Nephron progenitor cell (in vitro differentiated cells): ENCODE data around the gene FRMD1.

Experiments used
- DNase-seq: peaks from one replicate; pipeline ENCODE4 v3.0.0; 2021
- H3K27ac Mint-ChIP-seq: 2 replicates; pipeline ENCODE4 v1.8.0; 2021; ENCODE audit warnings: mild to moderate bottlenecking, moderate library complexity, mixed read lengths
- H3K27me3 Mint-ChIP-seq: 2 replicates; pipeline ENCODE4 v1.8.0; 2021; ENCODE audit warnings: mild to moderate bottlenecking, low read depth, mixed read lengths; ENCODE audit not compliant: poor library complexity
- H3K36me3 Mint-ChIP-seq: 2 replicates; pipeline ENCODE4 v1.8.0; 2021; ENCODE audit warnings: low read depth, mixed read lengths
- H3K4me1 Mint-ChIP-seq: 2 replicates; pipeline ENCODE4 v1.8.0; 2021; ENCODE audit warnings: mixed read lengths
- H3K4me3 Mint-ChIP-seq: 2 replicates; pipeline ENCODE4 v1.8.0; 2021; ENCODE audit warnings: mild to moderate bottlenecking, moderate library complexity, mixed read lengths
- H3K9me3 Mint-ChIP-seq: 2 replicates; pipeline ENCODE4 v1.8.0; 2021; ENCODE audit warnings: mild to moderate bottlenecking, moderate library complexity, mixed read lengths
- TF ChIP-seq, protein P1 (sequence below): fragments of 200-600 bp; sonication (generic); IDR thresholded peaks from 2 replicates; pipeline ENCODE4 v1.5.0; 2021; ENCODE audit warnings: antibody characterized with exemption

The FRMD1 gene

DNA sequence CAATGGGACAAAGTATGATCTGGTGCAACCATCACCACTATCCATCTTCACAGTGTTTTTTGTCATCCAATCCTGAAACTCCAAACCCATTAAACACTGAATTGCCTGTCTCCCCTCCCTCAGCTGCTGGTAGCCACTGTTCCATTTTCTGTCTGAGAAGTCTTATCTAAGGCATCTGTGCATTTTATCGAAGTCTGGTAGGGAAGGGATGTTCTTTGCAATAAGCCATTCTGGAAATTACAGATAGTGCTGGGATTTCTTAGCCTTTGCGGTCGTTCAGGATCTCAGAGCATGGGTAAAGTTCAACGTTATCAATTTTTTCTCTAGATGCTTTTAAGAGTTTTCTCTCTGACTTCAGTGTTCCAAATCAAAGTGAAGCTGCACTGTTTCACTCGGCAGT is 57.4 kb downstream of the FRMD1 start:
- Mint-ChIP-seq H3K27me3 (peaks cover 18% of the 10 kb centered on the region), H3K4me1 (peaks cover 19% of the 10 kb centered on the region), H3K9me3 (peaks cover 22% of the 10 kb centered on the region), H3K36me3 (peaks cover 7% of the 10 kb centered on the region), H3K27ac (peak overlapping the region; percentile 68), H3K4me3 (no peak overlapping the region)
- no peak for DNase-seq
- TF ChIP-seq, protein P1, sequence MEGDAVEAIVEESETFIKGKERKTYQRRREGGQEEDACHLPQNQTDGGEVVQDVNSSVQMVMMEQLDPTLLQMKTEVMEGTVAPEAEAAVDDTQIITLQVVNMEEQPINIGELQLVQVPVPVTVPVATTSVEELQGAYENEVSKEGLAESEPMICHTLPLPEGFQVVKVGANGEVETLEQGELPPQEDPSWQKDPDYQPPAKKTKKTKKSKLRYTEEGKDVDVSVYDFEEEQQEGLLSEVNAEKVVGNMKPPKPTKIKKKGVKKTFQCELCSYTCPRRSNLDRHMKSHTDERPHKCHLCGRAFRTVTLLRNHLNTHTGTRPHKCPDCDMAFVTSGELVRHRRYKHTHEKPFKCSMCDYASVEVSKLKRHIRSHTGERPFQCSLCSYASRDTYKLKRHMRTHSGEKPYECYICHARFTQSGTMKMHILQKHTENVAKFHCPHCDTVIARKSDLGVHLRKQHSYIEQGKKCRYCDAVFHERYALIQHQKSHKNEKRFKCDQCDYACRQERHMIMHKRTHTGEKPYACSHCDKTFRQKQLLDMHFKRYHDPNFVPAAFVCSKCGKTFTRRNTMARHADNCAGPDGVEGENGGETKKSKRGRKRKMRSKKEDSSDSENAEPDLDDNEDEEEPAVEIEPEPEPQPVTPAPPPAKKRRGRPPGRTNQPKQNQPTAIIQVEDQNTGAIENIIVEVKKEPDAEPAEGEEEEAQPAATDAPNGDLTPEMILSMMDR, result no peak

DNA sequence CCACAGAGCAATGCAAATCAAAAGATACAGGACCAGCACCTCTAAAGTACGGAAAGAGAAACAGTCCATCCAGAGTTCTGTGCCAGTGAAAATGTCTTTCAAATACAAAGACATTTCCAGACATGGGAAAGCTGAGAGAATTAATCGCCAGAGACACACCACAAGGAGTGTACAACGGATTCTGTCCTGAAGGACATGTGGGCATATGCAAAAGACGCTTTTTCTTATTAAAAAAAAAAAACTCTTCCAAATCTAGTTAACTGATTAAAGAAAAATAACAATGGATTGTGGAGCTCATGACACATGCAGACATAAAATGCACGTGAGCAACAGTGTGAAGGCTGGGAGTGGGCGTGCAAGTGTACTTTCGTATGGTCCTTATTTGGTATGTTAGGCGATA is 58.8 kb downstream of the FRMD1 start:
- Mint-ChIP-seq H3K4me3 (no peak overlapping the region), H3K27ac (no peak overlapping the region), H3K4me1 (peaks cover 9% of the 10 kb centered on the region), H3K27me3 (peaks cover 25% of the 10 kb centered on the region), H3K36me3 (peaks cover 15% of the 10 kb centered on the region), H3K9me3 (peaks cover 35% of the 10 kb centered on the region)
- TF ChIP-seq, protein P1, result no peak
- no peak for DNase-seq

DNA sequence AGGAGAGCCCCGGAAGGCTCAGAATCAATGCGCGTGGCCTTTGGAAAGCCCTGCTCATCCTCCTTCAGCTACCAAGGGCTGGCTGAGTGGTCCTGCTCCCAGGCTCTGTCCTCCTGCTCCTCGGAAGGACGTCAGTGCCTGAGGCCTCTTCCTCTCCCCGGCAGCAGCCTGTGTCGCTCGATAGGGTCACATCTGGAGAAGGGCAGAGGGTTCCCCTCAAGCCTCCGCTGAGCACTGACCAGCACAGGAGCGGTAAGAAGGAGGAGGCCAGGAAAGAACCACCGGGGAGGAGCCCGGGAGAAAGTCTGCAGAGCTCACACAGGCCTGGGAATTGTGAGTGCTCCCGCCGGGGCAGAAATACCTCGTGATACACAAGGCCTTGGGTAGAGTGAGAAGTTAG is 60.3 kb downstream of the FRMD1 start:
- DNase-seq, result no peak
- no peaks in the 10 kb centered on the region for H3K4me1 Mint-ChIP-seq
- H3K27me3 Mint-ChIP-seq, result peaks cover 25% of the 10 kb centered on the region
- no peak overlapping the region for H3K4me3 Mint-ChIP-seq
- TF ChIP-seq, protein P1, result no peak
- H3K9me3 Mint-ChIP-seq, result peaks cover 41% of the 10 kb centered on the region
- peaks cover 15% of the 10 kb centered on the region for H3K36me3 Mint-ChIP-seq
- no peak overlapping the region for H3K27ac Mint-ChIP-seq

DNA sequence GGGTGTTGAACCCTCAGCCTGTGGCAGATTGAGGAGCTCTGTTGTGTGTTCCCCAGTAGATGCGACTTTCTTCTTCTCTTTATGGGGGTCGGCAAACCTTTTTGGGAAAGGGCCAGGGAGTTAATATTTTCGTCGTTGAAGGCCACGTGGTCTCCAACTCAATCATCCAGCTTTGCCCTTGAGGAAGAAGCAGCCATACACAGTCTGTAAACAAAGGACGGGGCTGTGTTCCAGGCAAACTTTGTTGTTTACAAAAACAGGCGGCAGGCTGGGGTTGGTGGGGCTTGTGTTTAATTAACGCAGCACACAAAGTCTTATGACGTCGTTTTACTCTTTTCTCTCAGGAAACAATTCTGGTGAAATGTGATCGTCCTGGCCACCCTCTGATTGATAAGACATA is 61.4 kb downstream of the FRMD1 start:
- TF ChIP-seq, protein P1, result no peak
- Mint-ChIP-seq H3K27me3 (peaks cover 21% of the 10 kb centered on the region), H3K9me3 (peaks cover 44% of the 10 kb centered on the region), H3K36me3 (peaks cover 15% of the 10 kb centered on the region), H3K27ac (no peak overlapping the region), H3K4me1 (no peaks in the 10 kb centered on the region), H3K4me3 (no peak overlapping the region)
- no peak for DNase-seq

DNA sequence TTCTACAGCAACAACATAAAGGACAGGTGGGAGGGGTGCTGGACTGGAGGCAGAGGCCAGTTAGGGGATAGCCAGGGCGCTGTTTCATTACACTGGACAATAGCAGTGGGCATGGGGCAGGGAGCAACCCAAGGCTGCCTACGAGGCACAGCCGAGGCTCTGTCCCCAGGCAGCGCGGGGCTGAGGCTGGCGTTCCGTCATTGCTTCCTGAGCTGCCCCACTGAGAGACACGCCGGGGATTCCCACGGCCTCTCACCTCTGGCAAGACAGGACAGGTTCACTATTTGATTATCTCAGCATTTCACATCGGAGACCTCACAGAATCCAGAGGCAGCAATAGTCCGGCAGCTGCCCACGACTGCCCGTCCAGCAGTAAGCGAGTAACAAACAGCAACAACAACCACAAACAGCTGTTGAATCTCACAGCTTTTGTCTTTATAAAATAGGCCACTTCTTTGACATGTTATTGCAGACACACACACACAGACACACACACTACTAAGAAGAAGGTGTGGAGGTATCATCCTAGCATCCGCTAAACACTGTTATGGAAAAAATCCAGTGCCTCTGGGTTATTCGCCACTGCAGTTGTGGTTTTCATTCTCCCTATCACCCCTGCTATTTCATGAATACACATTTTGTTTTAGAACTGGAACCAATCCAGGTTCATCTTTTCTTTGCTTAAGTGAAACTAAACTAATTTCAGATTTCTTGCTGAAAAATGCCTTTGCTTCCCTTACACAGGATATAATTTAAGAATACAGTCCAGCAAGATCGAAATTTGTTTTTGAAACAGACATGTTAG is 62.1 kb downstream of the FRMD1 start:
- Mint-ChIP-seq H3K4me3 (no peak overlapping the region), H3K27me3 (peaks cover 21% of the 10 kb centered on the region), H3K4me1 (no peaks in the 10 kb centered on the region), H3K27ac (no peak overlapping the region), H3K36me3 (peaks cover 15% of the 10 kb centered on the region), H3K9me3 (peaks cover 51% of the 10 kb centered on the region)
- TF ChIP-seq, protein P1, result no peak
- no peak for DNase-seq

DNA sequence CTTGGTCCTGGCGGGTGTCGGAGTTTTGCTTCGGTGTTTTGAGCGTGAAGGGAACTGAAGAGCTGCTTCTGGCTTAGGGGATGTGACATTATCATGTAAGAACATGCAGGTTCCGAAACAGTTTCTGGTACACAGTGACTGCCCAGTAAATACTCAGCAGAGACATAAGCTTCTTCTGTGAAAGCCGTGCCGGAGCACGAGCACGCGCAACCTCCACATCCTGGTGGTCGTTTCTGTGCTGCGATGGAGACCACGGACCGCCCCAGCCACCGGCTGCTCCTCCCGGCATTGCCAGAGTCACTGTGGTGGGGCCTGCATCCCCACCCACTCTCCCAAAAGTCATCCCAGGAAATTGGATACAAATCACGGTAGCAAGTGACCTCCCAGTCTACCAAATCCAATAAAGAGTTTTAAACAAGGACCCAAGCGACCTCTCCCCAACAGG is 62.8 kb downstream of the FRMD1 start:
- TF ChIP-seq, protein P1, result no peak
- Mint-ChIP-seq H3K27me3 (peaks cover 17% of the 10 kb centered on the region), H3K9me3 (peaks cover 58% of the 10 kb centered on the region), H3K4me3 (no peak overlapping the region), H3K36me3 (peaks cover 15% of the 10 kb centered on the region), H3K27ac (no peak overlapping the region), H3K4me1 (no peaks in the 10 kb centered on the region)
- no peak for DNase-seq
